ENCODE results near the gene ANO2.

ANO2 gene

DNA sequence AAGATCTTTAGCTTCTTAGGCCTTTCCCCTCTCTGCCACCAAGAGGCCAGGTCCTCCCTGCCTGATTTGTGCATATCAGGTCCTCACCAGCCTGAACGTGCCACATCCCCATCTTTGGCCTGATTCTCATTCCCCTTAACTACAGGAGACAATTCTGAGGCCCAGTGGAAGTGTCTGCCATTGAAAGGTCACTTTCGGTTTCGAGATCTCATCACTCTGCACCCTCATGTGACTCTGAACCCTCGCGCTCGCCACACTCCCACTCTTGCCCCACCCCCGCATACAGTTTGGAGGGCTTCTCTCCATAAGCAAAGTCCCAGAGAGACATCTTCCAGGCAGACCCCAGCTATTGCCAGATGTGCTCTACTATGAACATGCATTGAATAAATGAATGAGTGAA is 324.2 kb downstream of the ANO2 start:
- no peaks in the 10 kb centered on the region for H3K9me2 ChIP-seq (replicated peaks; ENCODE audit: control insufficient read depth, low read length)
- no peak overlapping the region for H3K4me2 ChIP-seq (ENCODE audit: low read length)
- H3K27ac ChIP-seq (ENCODE audit: low read depth, low read length), result no peak overlapping the region
- H3F3A ChIP-seq (ENCODE audit: control insufficient read depth, insufficient read depth), result no peaks in the 10 kb centered on the region
- no peaks in the 10 kb centered on the region for H3K36me3 ChIP-seq (ENCODE audit: control insufficient read depth, low read length)
- H3K79me2 ChIP-seq (ENCODE audit: control insufficient read depth, low read length), result no peaks in the 10 kb centered on the region
- no peak overlapping the region for H3K4me3 ChIP-seq (ENCODE audit: low read length)
- no peaks in the 10 kb centered on the region for H3K9me3 ChIP-seq (ENCODE audit: control insufficient read depth, insufficient read depth, low read length)
- no peaks in the 10 kb centered on the region for H3K4me1 ChIP-seq (ENCODE audit: control insufficient read depth, low read length)
- TF ChIP-seq, protein P1, sequence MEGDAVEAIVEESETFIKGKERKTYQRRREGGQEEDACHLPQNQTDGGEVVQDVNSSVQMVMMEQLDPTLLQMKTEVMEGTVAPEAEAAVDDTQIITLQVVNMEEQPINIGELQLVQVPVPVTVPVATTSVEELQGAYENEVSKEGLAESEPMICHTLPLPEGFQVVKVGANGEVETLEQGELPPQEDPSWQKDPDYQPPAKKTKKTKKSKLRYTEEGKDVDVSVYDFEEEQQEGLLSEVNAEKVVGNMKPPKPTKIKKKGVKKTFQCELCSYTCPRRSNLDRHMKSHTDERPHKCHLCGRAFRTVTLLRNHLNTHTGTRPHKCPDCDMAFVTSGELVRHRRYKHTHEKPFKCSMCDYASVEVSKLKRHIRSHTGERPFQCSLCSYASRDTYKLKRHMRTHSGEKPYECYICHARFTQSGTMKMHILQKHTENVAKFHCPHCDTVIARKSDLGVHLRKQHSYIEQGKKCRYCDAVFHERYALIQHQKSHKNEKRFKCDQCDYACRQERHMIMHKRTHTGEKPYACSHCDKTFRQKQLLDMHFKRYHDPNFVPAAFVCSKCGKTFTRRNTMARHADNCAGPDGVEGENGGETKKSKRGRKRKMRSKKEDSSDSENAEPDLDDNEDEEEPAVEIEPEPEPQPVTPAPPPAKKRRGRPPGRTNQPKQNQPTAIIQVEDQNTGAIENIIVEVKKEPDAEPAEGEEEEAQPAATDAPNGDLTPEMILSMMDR (IDR thresholded peaks at IDR 0.05; ENCODE audit: low read depth, low read length, poor library complexity, severe bottlenecking), result no peak
- no peak for TF ChIP-seq EZH2phosphoT487 (IDR thresholded peaks at IDR 0.05; ENCODE audit: borderline replicate concordance, low read length)
- H4K20me1 ChIP-seq (ENCODE audit: control insufficient read depth, insufficient read depth, low read depth, low read length), result no peaks in the 10 kb centered on the region
- no peaks in the 10 kb centered on the region; the same call in 1 of the 2 replicates for H3K27me3 ChIP-seq (ENCODE audit: control insufficient read depth, low read length)

- H3K36me3 ChIP-seq (ENCODE audit: control insufficient read depth, low read length), result no peaks in the 10 kb centered on the region
- no peaks in the 10 kb centered on the region for H3F3A ChIP-seq (ENCODE audit: control insufficient read depth, insufficient read depth)
- H3K4me1 ChIP-seq (ENCODE audit: control insufficient read depth, low read length), result no peaks in the 10 kb centered on the region
- no peak overlapping the region for H3K4me3 ChIP-seq (ENCODE audit: low read length)
- H3K9me3 ChIP-seq (ENCODE audit: control insufficient read depth, insufficient read depth, low read length), result no peaks in the 10 kb centered on the region
- H3K27me3 ChIP-seq (ENCODE audit: control insufficient read depth, low read length), result no peaks in the 10 kb centered on the region; the same call in 1 of the 2 replicates
- H4K20me1 ChIP-seq (ENCODE audit: control insufficient read depth, insufficient read depth, low read depth, low read length), result no peaks in the 10 kb centered on the region
- no peaks in the 10 kb centered on the region for H3K9me2 ChIP-seq (replicated peaks; ENCODE audit: control insufficient read depth, low read length)
- no peaks in the 10 kb centered on the region for H3K79me2 ChIP-seq (ENCODE audit: control insufficient read depth, low read length)
- no peak overlapping the region for H3K4me2 ChIP-seq (ENCODE audit: low read length)
- H3K27ac ChIP-seq (ENCODE audit: low read depth, low read length), result no peak overlapping the region
- TF ChIP-seq, protein P1 (IDR thresholded peaks at IDR 0.05; ENCODE audit: low read depth, low read length, poor library complexity, severe bottlenecking), result no peak
- TF ChIP-seq EZH2phosphoT487 (IDR thresholded peaks at IDR 0.05; ENCODE audit: borderline replicate concordance, low read length), result no peak
Measured at GRCh38 chr12:5619628-5620027, 325.4 kb downstream of the ANO2 start.

GRCh38 chr12:5616854-5617253 is 328.2 kb downstream of the ANO2 start:
- Histone ChIP-seq H3F3A (ENCODE audit: control insufficient read depth, insufficient read depth) (no peaks in the 10 kb centered on the region), H3K4me2 (ENCODE audit: low read length) (no peak overlapping the region), H3K9me2 (replicated peaks; ENCODE audit: control insufficient read depth, low read length) (no peaks in the 10 kb centered on the region), H3K9me3 (ENCODE audit: control insufficient read depth, insufficient read depth, low read length) (no peaks in the 10 kb centered on the region), H3K27ac (ENCODE audit: low read depth, low read length) (no peak overlapping the region), H3K4me3 (ENCODE audit: low read length) (no peak overlapping the region), H3K27me3 (ENCODE audit: control insufficient read depth, low read length) (no peaks in the 10 kb centered on the region), H4K20me1 (ENCODE audit: control insufficient read depth, insufficient read depth, low read depth, low read length) (no peaks in the 10 kb centered on the region), H3K4me1 (ENCODE audit: control insufficient read depth, low read length) (no peaks in the 10 kb centered on the region), H3K79me2 (ENCODE audit: control insufficient read depth, low read length) (no peaks in the 10 kb centered on the region), H3K36me3 (ENCODE audit: control insufficient read depth, low read length) (no peaks in the 10 kb centered on the region)
- no peak for TF ChIP-seq EZH2phosphoT487 (IDR thresholded peaks at IDR 0.05; ENCODE audit: borderline replicate concordance, low read length)
- TF ChIP-seq, protein P1 (IDR thresholded peaks at IDR 0.05; ENCODE audit: low read depth, low read length, poor library complexity, severe bottlenecking), result no peak

DNA sequence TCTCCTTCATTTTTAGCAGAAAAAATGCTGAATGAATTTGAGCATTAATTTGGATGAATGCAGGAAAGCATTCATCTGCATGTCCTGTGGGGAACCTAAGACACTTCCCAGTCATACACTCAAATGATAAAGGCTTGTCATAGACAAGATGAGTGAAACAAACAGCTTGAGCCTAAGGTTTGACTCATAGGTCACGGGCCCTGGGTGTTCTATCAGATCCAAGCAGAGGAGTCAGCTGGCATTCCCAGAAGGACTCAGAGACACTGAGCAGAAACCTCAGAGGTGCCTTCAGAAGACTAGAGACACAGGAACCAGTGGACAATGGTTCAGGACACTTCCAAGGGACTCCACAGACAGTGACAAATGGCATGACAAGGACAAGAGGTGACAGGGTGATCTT is 329.3 kb downstream of the ANO2 start:
- no peaks in the 10 kb centered on the region for H3K4me1 ChIP-seq (ENCODE audit: control insufficient read depth, low read length)
- no peaks in the 10 kb centered on the region for H3K36me3 ChIP-seq (ENCODE audit: control insufficient read depth, low read length)
- no peak for TF ChIP-seq EZH2phosphoT487 (IDR thresholded peaks at IDR 0.05; ENCODE audit: borderline replicate concordance, low read length)
- TF ChIP-seq, protein P1 (IDR thresholded peaks at IDR 0.05; ENCODE audit: low read depth, low read length, poor library complexity, severe bottlenecking), result no peak
- no peaks in the 10 kb centered on the region for H3K9me2 ChIP-seq (replicated peaks; ENCODE audit: control insufficient read depth, low read length)
- H3K4me2 ChIP-seq (ENCODE audit: low read length), result no peak overlapping the region
- H3F3A ChIP-seq (ENCODE audit: control insufficient read depth, insufficient read depth), result no peaks in the 10 kb centered on the region
- no peaks in the 10 kb centered on the region for H4K20me1 ChIP-seq (ENCODE audit: control insufficient read depth, insufficient read depth, low read depth, low read length)
- no peaks in the 10 kb centered on the region for H3K27me3 ChIP-seq (ENCODE audit: control insufficient read depth, low read length)
- no peak overlapping the region for H3K4me3 ChIP-seq (ENCODE audit: low read length)
- no peaks in the 10 kb centered on the region for H3K9me3 ChIP-seq (ENCODE audit: control insufficient read depth, insufficient read depth, low read length)
- H3K27ac ChIP-seq (ENCODE audit: low read depth, low read length), result no peak overlapping the region
- no peaks in the 10 kb centered on the region for H3K79me2 ChIP-seq (ENCODE audit: control insufficient read depth, low read length)

Measured in DOHH2 (cell line).